GM19324 (cell line): Measurements from ENCODE around the gene CSH1.
"Not testable (repeated sequence)": the region's sequence is repeated elsewhere in the genome, so short reads cannot be mapped to it uniquely, and the experiment has no call there.

Experiments used
- ATAC-seq: cut with Tn5 transposase; IDR thresholded peaks from one replicate; pipeline ENCODE4 v1.9.1; 2021; ENCODE audit warnings: mild to moderate bottlenecking, moderate library complexity; ENCODE audit not compliant: unreplicated experiment, low FRiP score

CSH1 gene

GRCh38 chr17:63928966-63929695 lies 32.8 kb upstream of the CSH1 start:
- ATAC-seq, result no peak

DNA sequence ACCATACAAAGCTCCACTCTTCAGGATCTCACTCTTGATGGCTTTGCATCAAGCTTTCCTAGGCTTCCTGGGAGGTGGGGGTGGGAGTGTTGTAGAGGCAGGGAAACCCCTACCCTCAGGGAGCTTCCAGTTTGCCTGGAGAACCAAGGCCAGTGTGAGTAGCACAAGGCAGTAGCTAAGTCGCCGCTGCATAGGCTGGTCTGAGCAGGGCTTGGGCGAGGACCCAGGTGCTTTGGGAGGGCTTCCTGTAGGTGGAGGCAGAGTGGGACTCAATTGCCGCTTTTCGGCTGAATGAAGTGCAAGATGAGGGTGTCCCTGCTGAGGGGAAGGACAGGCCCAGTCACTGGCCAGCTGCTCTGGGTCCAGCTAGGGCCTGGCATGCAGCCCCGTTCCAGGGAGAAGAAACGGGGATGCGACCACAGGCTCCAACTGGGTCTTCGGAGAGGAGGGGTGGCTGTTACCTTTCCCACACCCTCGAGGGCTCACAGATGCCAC lies 31.8 kb upstream of the CSH1 start:
- ATAC-seq, result no peak

GRCh38 chr17:63927464-63928171 lies 31.2 kb upstream of the CSH1 start:
- ATAC-seq, result no peak

- ATAC-seq, result no peak
Observed at GRCh38 chr17:63926164-63926563, 29.8 kb upstream of the CSH1 start.

GRCh38 chr17:63925615-63926014 lies 29.2 kb upstream of the CSH1 start:
- no peak for ATAC-seq

GRCh38 chr17:63922402-63922801 lies 26.0 kb upstream of the CSH1 start:
- ATAC-seq, result not testable (repeated sequence)

GRCh38 chr17:63920779-63921178 lies 24.4 kb upstream of the CSH1 start:
- not testable (repeated sequence) for ATAC-seq

- not testable (repeated sequence) for ATAC-seq
Observed at GRCh38 chr17:63920050-63920449, 23.7 kb upstream of the CSH1 start.

DNA sequence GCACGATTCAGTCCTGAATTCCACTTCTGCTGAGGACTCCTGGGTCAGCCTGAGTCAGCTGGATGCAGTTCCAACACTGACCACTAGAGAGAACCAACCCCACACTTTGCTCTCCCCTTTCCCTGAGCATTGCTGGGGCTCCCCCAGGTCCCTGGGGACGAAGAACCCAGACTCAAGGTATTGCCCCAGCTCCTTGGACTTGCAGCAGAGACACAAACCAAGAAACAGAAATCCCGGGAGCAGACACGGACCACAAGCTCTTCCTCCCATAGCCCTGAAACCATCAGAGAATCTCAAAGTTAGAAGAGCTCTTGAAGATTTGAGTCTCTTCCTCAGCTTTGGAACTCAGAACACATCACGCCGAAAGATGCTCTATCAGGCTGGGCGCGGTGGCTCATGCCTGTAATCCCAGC lies 22.9 kb upstream of the CSH1 start:
- ATAC-seq, result no peak

DNA sequence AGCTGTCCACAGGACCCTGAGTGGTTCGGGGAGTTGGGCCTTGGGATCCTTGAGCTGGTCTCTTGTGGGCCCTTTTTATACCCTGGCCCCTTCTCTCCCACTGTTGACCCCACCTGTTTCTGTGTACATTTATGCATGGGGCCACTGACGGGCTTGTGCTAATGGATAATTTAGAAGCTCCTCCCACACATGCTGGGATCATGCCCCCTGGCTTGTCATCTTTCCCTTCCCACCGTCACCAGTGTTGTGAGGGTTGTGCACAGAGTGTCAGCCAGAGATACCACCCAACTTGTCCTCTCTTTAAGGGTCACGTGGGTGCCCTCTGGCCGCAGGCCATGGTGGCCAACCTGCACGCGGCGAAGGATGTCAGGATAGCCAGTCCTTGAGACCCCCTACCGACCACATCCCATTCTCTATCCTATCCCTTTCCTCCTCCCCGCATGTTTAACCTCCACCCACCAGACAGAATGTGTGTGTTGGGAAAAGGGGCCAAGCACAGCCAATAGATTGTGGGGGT lies 22.5 kb upstream of the CSH1 start, which contains the start of gene GH1:
Gene GH1 (minus strand): TSS at position 51 of the 517 bp plus-strand sequence. CDS start 63 bp downstream, outside the sequence.
- not testable (repeated sequence) for ATAC-seq

GRCh38 chr17:63918305-63918704 lies 21.9 kb upstream of the CSH1 start:
- ATAC-seq, result no peak

DNA sequence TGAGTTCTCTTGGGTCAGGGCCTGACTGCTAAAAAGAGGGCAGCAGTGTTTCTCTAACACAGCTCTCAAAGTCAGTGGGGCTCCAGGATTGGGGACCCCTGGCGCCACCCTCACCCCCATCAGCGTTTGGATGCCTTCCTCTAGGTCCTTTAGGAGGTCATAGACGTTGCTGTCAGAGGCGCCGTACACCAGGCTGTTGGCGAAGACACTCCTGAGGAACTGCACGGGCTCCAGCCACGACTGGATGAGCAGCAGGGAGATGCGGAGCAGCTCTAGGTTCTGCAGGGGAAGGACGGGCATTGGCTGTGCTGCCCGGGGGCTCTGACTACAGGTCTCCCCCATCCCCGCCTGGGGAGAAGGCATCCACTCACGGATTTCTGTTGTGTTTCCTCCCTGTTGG lies 21.3 kb upstream of the CSH1 start:
- ATAC-seq, result no peak

DNA sequence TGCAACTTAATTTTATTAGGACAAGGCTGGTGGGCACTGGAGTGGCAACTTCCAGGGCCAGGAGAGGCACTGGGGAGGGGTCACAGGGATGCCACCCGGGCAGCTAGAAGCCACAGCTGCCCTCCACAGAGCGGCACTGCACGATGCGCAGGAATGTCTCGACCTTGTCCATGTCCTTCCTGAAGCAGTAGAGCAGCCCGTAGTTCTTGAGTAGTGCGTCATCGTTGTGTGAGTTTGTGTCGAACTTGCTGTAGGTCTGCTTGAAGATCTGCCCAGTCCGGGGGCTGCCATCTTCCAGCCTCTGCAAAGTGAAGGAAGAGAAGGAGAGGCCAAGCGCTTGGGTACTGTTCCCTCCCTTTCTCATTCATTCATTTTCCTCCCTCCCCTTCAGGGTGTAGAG lies 20.8 kb upstream of the CSH1 start:
- ATAC-seq, result not testable (repeated sequence)

DNA sequence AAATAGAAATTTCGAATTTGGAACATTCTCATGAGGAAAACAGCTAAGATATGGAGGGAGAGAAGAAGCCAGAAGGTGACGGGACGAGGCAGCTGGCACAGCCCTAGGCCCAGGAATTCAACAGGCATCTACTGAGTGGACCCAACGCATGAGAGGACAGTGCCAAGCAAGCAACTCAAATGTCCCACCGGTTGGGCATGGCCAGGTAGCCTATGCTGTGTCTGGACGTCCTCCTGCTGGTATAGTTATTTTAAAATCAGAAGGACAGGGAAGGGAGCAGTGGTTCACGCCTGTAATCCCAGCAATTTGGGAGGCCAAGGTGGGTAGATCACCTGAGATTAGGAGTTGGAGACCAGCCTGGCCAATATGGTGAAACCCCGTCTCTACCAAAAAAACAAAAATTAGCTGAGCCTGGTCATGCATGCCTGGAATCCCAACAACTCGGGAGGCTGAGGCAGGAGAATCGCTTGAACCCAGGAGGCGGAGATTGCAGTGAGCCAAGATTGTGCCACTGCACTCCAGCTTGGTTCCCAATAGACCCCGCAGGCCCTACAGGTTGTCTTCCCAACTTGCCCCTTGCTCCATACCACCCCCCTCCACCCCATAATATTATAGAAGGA lies 20.3 kb upstream of the CSH1 start:
- ATAC-seq, result no peak

GRCh38 chr17:63915753-63916152 lies 19.4 kb upstream of the CSH1 start:
- not testable (repeated sequence) for ATAC-seq

DNA sequence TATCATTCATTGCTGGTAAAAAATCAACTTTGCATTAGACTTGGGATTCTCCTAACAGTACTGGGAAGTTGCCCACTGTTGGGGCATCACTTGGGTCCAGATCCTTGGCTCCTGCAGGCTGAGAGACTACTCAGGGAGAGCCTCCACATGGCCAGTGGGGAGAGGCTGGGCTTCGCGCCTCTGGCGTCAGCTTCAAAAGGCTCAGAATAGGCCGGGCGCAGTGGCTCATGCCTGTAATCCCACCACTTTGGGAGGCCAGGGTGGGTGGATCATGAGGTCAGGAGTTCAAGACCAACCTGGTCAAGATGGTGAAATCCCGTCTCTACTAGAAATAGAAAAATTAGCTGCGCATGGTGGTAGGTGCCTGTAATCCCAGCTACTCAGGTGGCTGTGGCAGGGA lies 18.1 kb upstream of the CSH1 start:
- no peak for ATAC-seq

- ATAC-seq, result no peak
Observed at GRCh38 chr17:63911657-63912100, 15.3 kb upstream of the CSH1 start.

DNA sequence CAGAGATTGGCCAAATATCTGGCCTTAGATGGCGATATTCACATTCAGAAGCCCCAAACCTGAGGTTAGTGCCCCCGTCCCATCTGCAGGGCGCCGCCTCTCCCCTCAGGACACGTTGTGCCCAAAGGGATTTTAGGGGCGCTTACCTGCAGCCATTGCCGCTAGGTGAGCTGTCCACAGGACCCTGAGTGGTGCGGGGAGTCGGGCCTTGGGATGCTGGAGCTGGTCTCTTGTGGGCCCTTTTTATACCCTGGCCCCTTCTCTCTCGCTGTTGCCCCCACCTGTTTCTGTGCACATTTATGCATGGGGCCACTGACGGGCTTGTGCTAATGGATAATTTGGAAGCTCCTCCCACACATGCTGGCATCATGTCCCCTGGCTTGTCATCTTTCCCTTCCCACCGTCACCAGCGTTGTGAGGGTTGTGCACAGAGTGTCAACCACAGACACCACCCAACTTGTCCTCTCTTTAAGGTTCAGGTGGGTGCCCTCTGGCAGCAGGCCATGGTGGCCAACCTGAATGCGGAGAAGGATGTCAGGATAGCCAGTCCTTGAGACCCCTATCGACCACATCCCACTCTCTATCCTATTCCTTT lies 14.8 kb upstream of the CSH1 start, which contains the start of gene CSHL1:
Gene CSHL1 (minus strand): TSS at position 218 of the 595 bp plus-strand sequence. CDS start 62 bp downstream, at position 156.
- no peak for ATAC-seq

- ATAC-seq, result no peak
Observed at GRCh38 chr17:63910096-63910495, 13.7 kb upstream of the CSH1 start.

GRCh38 chr17:63909586-63909985 lies 13.2 kb upstream of the CSH1 start:
- not testable (repeated sequence) for ATAC-seq
